CD14-positive monocyte (primary cell): ENCODE results near the gene IVNS1ABP. TPM values are rescaled to one million over a fixed set of nuclear protein-coding genes. Genes with fewer than 3 reads are reported as not detected.

Source experiments
- DNase-seq, 3 donors: peaks; one replicate each; pipeline ENCODE4 v3.0.0-alpha.2; 2011 to 2022
- H2AFZ ChIP-seq: 2 replicates; pipeline ENCODE4 v1.6.0; 2012; ENCODE audit warnings: mild to moderate bottlenecking, low read depth, low read length, inconsistent platforms; ENCODE audit not compliant: insufficient read depth, poor library complexity, severe bottlenecking
- H3K27ac ChIP-seq, 2 donors: 1 replicate in 1 of 2; 2 replicates in 1 of 2; pipeline ENCODE4 v1.5.1; 2012 to 2013; ENCODE audit warnings: low read length in 2 of 2, control low read depth in 1 of 2, inconsistent platforms in 1 of 2, low read depth in 1 of 2, mild to moderate bottlenecking in 1 of 2
- H3K27me3 ChIP-seq, 2 donors: one replicate each; pipeline versions ENCODE4 v1.6.0 to v1.6.1; 2011 to 2013; ENCODE audit warnings: low read length in 2 of 2; ENCODE audit not compliant: control insufficient read depth in 2 of 2, insufficient read depth in 2 of 2
- H3K36me3 ChIP-seq, 2 donors: replicated peaks in 1 of 2; 1 replicate in 1 of 2; 2 replicates in 1 of 2; pipeline versions ENCODE4 v1.5.1 to v1.6.1; 2012 to 2013; ENCODE audit warnings: low read length in 2 of 2, control low read depth in 1 of 2, inconsistent platforms in 1 of 2, mild to moderate bottlenecking in 1 of 2; ENCODE audit not compliant: insufficient read depth in 2 of 2, control insufficient read depth in 1 of 2
- H3K4me1 ChIP-seq, 2 donors: 1 replicate in 1 of 2; 2 replicates in 1 of 2; pipeline versions ENCODE4 v1.5.1 to v1.6.1; 2012 to 2013; ENCODE audit warnings: low read length in 2 of 2, control low read depth in 1 of 2, inconsistent platforms in 1 of 2, mild to moderate bottlenecking in 1 of 2, moderate library complexity in 1 of 2; ENCODE audit not compliant: insufficient read depth in 2 of 2, control insufficient read depth in 1 of 2
- H3K4me2 ChIP-seq: replicated peaks from 2 replicates; pipeline ENCODE3; 2012; ENCODE audit warnings: low read length, moderate library complexity, mild to moderate bottlenecking; ENCODE audit not compliant: poor library complexity, severe bottlenecking; ENCODE audit errors: extremely low read depth
- H3K4me3 ChIP-seq, 3 experiments: fragments of 200-600 bp in 1 of 3; sonication (generic) in 1 of 3; replicated peaks in 1 of 3; 1 replicate in 2 of 3; 2 replicates in 1 of 3; pipeline ENCODE4 v1.5.1; 2011 to 2013; ENCODE audit warnings: low read length in 3 of 3, mild to moderate bottlenecking in 3 of 3, control low read depth in 2 of 3, low read depth in 2 of 3, inconsistent platforms in 1 of 3, moderate library complexity in 1 of 3
- H3K79me2 ChIP-seq: 2 replicates; pipeline ENCODE4 v1.6.0; 2012; ENCODE audit warnings: mild to moderate bottlenecking, control low read depth, inconsistent platforms, low read length, moderate library complexity; ENCODE audit not compliant: insufficient read depth
- H3K9ac ChIP-seq: 2 replicates; pipeline ENCODE4 v1.6.0; 2017; ENCODE audit warnings: low read length, mild to moderate bottlenecking; ENCODE audit not compliant: insufficient read depth, poor library complexity, severe bottlenecking
- H3K9me3 ChIP-seq, 2 donors: replicated peaks in 1 of 2; 1 replicate in 1 of 2; 2 replicates in 1 of 2; pipeline versions ENCODE4 v1.5.1 to v1.6.1; 2012 to 2013; ENCODE audit warnings: low read length in 2 of 2, control low read depth in 1 of 2; ENCODE audit not compliant: control insufficient read depth in 1 of 2, insufficient read depth in 1 of 2
- H4K20me1 ChIP-seq: 2 replicates; pipeline ENCODE4 v1.6.0; 2012; ENCODE audit warnings: mild to moderate bottlenecking, low read length, control low read depth, moderate library complexity; ENCODE audit not compliant: insufficient read depth
- H3K27ac Mint-ChIP-seq, 7 donors: one replicate each; pipeline ENCODE4 v1.8.0; 2020; ENCODE audit warnings: mild to moderate bottlenecking in 7 of 7, mixed read lengths in 7 of 7, moderate library complexity in 6 of 7, inconsistent platforms in 2 of 7
- H3K27me3 Mint-ChIP-seq, 3 donors: one replicate each; pipeline ENCODE4 v1.8.0; 2021 to 2022; ENCODE audit warnings: low read depth in 3 of 3, mild to moderate bottlenecking in 3 of 3, mixed read lengths in 3 of 3, moderate library complexity in 3 of 3, inconsistent platforms in 1 of 3
- H3K36me3 Mint-ChIP-seq, 2 donors: one replicate each; pipeline ENCODE4 v1.8.0; 2020; ENCODE audit warnings: mixed read lengths in 2 of 2, inconsistent platforms in 1 of 2, mild to moderate bottlenecking in 1 of 2
- H3K4me1 Mint-ChIP-seq: one replicate; pipeline ENCODE4 v1.8.0; 2020; ENCODE audit warnings: mild to moderate bottlenecking, mixed read lengths
- H3K4me3 Mint-ChIP-seq, 2 donors: one replicate each; pipeline ENCODE4 v1.8.0; 2020; ENCODE audit warnings: mild to moderate bottlenecking in 2 of 2, mixed read lengths in 2 of 2, moderate library complexity in 1 of 2
- H3K9me3 Mint-ChIP-seq, 7 donors: one replicate each; pipeline ENCODE4 v1.8.0; 2020 to 2022; ENCODE audit warnings: mixed read lengths in 7 of 7, mild to moderate bottlenecking in 6 of 7, moderate library complexity in 6 of 7, inconsistent platforms in 2 of 7
- WGBS: methylation state at CpG from one replicate; pipeline ENCODE4 v1.1.5; 2013; ENCODE audit warnings: missing lambda C conversion rate; ENCODE audit not compliant: insufficient coverage; 5-methylcytosine and 5-hydroxymethylcytosine counted together
- intact Hi-C, 2 donors: fragments of 100-400 bp; cut with micrococcal nuclease; formaldehyde crosslinking; loops; one replicate each; pipeline versions ENCODE4 v1.15.0 to v1.15.1; 2023
- polyA plus RNA-seq, 3 donors: library from polyadenylated mRNA; depleted of rRNA in 1 of 3; unstranded in 2 of 3; stranded (reverse) in 1 of 3; fragments of 300-500 nt in 2 of 3; fragments of >200 nt in 1 of 3; fragmentation: Illumina TruSeq in 2 of 3; gene quantifications; 1 replicate in 2 of 3; 2 replicates in 1 of 3; pipeline ENCODE4 v1.2.3, GENCODE V29; 2012 to 2021
- TF ChIP-seq, protein P1 (sequence below): fragments of 200-600 bp; IDR thresholded peaks from one replicate; pipeline ENCODE4 v1.8.0; 2022; ENCODE audit warnings: antibody characterized with exemption, mild to moderate bottlenecking

The IVNS1ABP gene
- polyA plus RNA-seq, 3 donors, result 50.9 to 97.7 (median 69.2) TPM

DNA sequence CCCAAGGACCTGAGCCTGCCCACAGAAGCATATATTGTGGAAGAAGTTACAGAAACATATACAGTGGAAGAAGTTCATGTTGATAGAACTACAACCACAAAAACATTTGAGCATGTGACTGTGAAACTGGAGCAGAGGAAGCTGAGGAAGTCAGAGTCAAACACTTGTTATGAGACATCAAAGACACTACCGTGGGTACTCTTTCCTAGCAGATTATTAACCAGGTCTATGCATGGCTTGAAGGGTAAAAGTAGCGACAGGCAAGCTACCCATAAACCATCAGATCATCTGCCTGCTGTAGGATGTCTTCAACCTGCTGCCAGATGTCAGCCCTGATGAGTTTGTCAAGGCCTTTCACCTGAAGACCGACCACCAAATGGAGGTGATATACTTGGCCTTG is 35.8 kb downstream of the IVNS1ABP start:
- peaks cover 0 to 2% (median 0%) of the 10 kb centered on the region in 3 donors for H3K27me3 Mint-ChIP-seq
- no peak for DNase-seq
- H3K4me2 ChIP-seq, result no peak overlapping the region
- H3K4me1 ChIP-seq, result no peaks in the 10 kb centered on the region
- H3K4me3 Mint-ChIP-seq, result no peak overlapping the region
- H3K27ac ChIP-seq, result no peak overlapping the region
- peaks cover 0 to 7% (median 2%) of the 10 kb centered on the region in 7 donors for H3K9me3 Mint-ChIP-seq
- no CpG with 5 or more reads among the region's 3 CpGs for WGBS
- H4K20me1 ChIP-seq, result no peaks in the 10 kb centered on the region
- no peaks in the 10 kb centered on the region for H3K79me2 ChIP-seq
- no peak overlapping the region for H2AFZ ChIP-seq
- no peaks in the 10 kb centered on the region for H3K27me3 ChIP-seq
- TF ChIP-seq, protein P1, sequence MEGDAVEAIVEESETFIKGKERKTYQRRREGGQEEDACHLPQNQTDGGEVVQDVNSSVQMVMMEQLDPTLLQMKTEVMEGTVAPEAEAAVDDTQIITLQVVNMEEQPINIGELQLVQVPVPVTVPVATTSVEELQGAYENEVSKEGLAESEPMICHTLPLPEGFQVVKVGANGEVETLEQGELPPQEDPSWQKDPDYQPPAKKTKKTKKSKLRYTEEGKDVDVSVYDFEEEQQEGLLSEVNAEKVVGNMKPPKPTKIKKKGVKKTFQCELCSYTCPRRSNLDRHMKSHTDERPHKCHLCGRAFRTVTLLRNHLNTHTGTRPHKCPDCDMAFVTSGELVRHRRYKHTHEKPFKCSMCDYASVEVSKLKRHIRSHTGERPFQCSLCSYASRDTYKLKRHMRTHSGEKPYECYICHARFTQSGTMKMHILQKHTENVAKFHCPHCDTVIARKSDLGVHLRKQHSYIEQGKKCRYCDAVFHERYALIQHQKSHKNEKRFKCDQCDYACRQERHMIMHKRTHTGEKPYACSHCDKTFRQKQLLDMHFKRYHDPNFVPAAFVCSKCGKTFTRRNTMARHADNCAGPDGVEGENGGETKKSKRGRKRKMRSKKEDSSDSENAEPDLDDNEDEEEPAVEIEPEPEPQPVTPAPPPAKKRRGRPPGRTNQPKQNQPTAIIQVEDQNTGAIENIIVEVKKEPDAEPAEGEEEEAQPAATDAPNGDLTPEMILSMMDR, result no peak
- no peak overlapping the region for H3K27ac Mint-ChIP-seq
- peaks cover 0 to 4% of the 10 kb centered on the region in 2 donors for H3K9me3 ChIP-seq
- no peaks in the 10 kb centered on the region for H3K36me3 ChIP-seq
- H3K4me1 Mint-ChIP-seq, result peaks cover 8% of the 10 kb centered on the region
- no peak overlapping the region for H3K4me3 ChIP-seq
- no peak overlapping the region for H3K9ac ChIP-seq
- H3K36me3 Mint-ChIP-seq, result peaks cover 5 to 7% of the 10 kb centered on the region in 2 donors
- intact Hi-C loops, result no loop called here

DNA sequence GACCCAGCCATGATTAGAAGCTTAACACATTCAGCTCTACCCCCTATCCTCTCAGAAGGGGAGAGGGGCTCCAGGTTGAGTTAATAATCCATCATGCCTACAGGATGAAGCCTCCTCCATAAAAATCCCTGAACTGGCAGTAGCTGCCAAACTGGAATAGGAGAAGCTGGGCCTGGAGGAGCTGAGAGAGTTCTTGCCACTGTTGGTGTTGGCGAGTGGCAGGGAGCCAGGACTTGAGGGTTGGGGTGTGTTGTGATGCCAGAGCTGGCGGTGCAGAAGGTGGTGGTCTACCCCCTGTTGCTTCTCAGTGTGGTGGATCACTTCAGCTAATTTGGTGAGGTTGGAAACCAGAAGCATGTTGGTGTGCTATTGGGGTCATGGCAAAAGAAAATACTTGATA is 36.5 kb downstream of the IVNS1ABP start:
- Histone ChIP-seq H3K4me1 (no peaks in the 10 kb centered on the region), H3K27me3 (no peaks in the 10 kb centered on the region), H3K9me3 (peaks cover 0 to 4% of the 10 kb centered on the region in 2 donors), H4K20me1 (no peaks in the 10 kb centered on the region), H3K4me2 (no peak overlapping the region), H3K36me3 (no peaks in the 10 kb centered on the region), H3K9ac (no peak overlapping the region), H2AFZ (no peak overlapping the region), H3K79me2 (no peaks in the 10 kb centered on the region), H3K27ac (no peak overlapping the region), H3K4me3 (no peak overlapping the region)
- no peak for DNase-seq
- peaks cover 0 to 7% (median 2%) of the 10 kb centered on the region in 7 donors for H3K9me3 Mint-ChIP-seq
- peaks cover 8% of the 10 kb centered on the region for H3K4me1 Mint-ChIP-seq
- H3K36me3 Mint-ChIP-seq, result peaks cover 5 to 7% of the 10 kb centered on the region in 2 donors
- TF ChIP-seq, protein P1, result no peak
- no peak overlapping the region for H3K4me3 Mint-ChIP-seq
- WGBS, result 100% methylated on average over 1 of the region's 2 CpGs
- intact Hi-C loops, result no loop called here
- H3K27me3 Mint-ChIP-seq, result peaks cover 0 to 2% (median 0%) of the 10 kb centered on the region in 3 donors
- no peak overlapping the region for H3K27ac Mint-ChIP-seq
